HCT116 (cell line): ENCODE data around the gene SNAPC1. TPM values are rescaled to one million over a fixed set of nuclear protein-coding genes. Genes with fewer than 3 reads are reported as not detected.

Source experiments
- ATAC-seq: fragments of 200-7000 bp; cut with Tn5 transposase; 2 replicates; pipeline ENCODE4 v1.9.1; 2020; ENCODE audit warnings: mild to moderate bottlenecking, moderate library complexity
- BruUV-seq: library from RNA; stranded (reverse); fragments of 400-500 nt; replicated peaks from 2 replicates; lab custom pipeline; 2021; lab: Mats Ljungman, UMichigan
- CTCF ChIA-PET: fragments of 300-600 bp; sonication (Branson Sonifier 250); formaldehyde crosslinking; loops from one replicate; lab custom pipeline; 2021; ENCODE audit warnings: antibody characterized with exemption; lab: Charles Lee
- POLR2A ChIA-PET: fragments of 300-600, 350-600 bp; sonication (Branson Sonifier 250); formaldehyde crosslinking; loops from one replicate; lab custom pipeline; 2021; ENCODE audit warnings: antibody characterized with exemption; lab: Charles Lee
- RAD21 ChIA-PET, 2 experiments: fragments of 300-600 bp; sonication (Branson Sonifier 250); formaldehyde crosslinking; loops; one replicate each; lab custom pipeline; 2023; ENCODE audit warnings: low total read pairs in 2 of 2; ENCODE audit not compliant: uncharacterized antibody in 2 of 2, unreplicated experiment in 2 of 2, low non-redundant PET in 1 of 2; lab: Charles Lee
- DNase-seq: peaks from one replicate; pipeline ENCODE4 v3.0.0-alpha.2; 2010; ENCODE audit warnings: low read depth, low spot score
- H2AFZ ChIP-seq: fragments of 200-600 bp; shearing (Covaris generic), sonication (generic); 2 replicates; pipeline ENCODE4 v1.6.1; 2017; ENCODE audit warnings: low read depth, mixed run types, mixed read lengths, antibody characterized with exemption, low read length; ENCODE audit not compliant: poor library complexity, severe bottlenecking
- H3K27ac ChIP-seq: 2 replicates; pipeline ENCODE4 v1.5.1; 2012; ENCODE audit warnings: low read depth, low read length
- H3K27me3 ChIP-seq: fragments of 200-600 bp; sonication (generic); 2 replicates; pipeline ENCODE4 v1.6.1; 2016; ENCODE audit warnings: mixed run types, low read length, mixed read lengths; ENCODE audit not compliant: insufficient read depth
- H3K36me3 ChIP-seq, 2 experiments: fragments of 200-500 bp in 1 of 2; fragments of 200-600 bp in 1 of 2; sonication (Bioruptor generic) in 1 of 2; sonication (generic) in 1 of 2; 2 replicates each; pipeline versions ENCODE4 v1.5.1 to v1.6.1; 2014 to 2016; ENCODE audit warnings: low read length in 2 of 2, inconsistent platforms in 1 of 2, mixed read lengths in 1 of 2, mixed run types in 1 of 2; ENCODE audit not compliant: insufficient read depth in 2 of 2, control insufficient read depth in 1 of 2
- H3K4me1 ChIP-seq, 2 experiments: fragments of 200-600 bp in 1 of 2; sonication (generic) in 1 of 2; 2 replicates each; pipeline versions ENCODE4 v1.5.1 to v1.6.1; 2012 to 2017; ENCODE audit warnings: low read length in 2 of 2, inconsistent platforms in 1 of 2, mild to moderate bottlenecking in 1 of 2, mixed read lengths in 1 of 2, mixed run types in 1 of 2, moderate library complexity in 1 of 2; ENCODE audit not compliant: insufficient read depth in 2 of 2, control insufficient read depth in 1 of 2
- H3K4me2 ChIP-seq: fragments of 200-600 bp; sonication (generic); 2 replicates; pipeline ENCODE4 v1.6.1; 2017; ENCODE audit warnings: mixed run types, low read length, mixed read lengths
- H3K4me3 ChIP-seq, 2 experiments: fragments of 200-600 bp in 1 of 2; sonication (generic) in 1 of 2; replicated peaks in 1 of 2; 2 replicates each; pipeline ENCODE4 v1.5.1; 2011 to 2016; ENCODE audit warnings: low read length in 2 of 2, control low read depth in 1 of 2, low read depth in 1 of 2, mild to moderate bottlenecking in 1 of 2, mixed read lengths in 1 of 2, mixed run types in 1 of 2
- H3K79me2 ChIP-seq: fragments of 200-600 bp; sonication (generic); 2 replicates; pipeline ENCODE4 v1.6.1; 2017; ENCODE audit warnings: mild to moderate bottlenecking, mixed run types, low read length, moderate library complexity, mixed read lengths; ENCODE audit not compliant: insufficient read depth
- H3K9ac ChIP-seq: fragments of 200-600 bp; sonication (generic); 2 replicates; pipeline ENCODE4 v1.6.1; 2016; ENCODE audit warnings: low read length, mixed read lengths
- H3K9me2 ChIP-seq: fragments of 200-600 bp; sonication (generic), shearing (Covaris generic); 2 replicates; pipeline ENCODE4 v1.6.1; 2017; ENCODE audit warnings: mixed run types, mild to moderate bottlenecking, moderate library complexity; ENCODE audit not compliant: insufficient read depth
- H3K9me3 ChIP-seq, 2 experiments: fragments of 200-500 bp in 1 of 2; fragments of 200-600 bp in 1 of 2; sonication (Bioruptor generic) in 1 of 2; sonication (generic) in 1 of 2; 2 replicates each; pipeline ENCODE4 v1.6.1; 2014 to 2017; ENCODE audit warnings: low read length in 2 of 2, mixed read lengths in 2 of 2, inconsistent platforms in 1 of 2, low read depth in 1 of 2, mild to moderate bottlenecking in 1 of 2, mixed run types in 1 of 2, moderate library complexity in 1 of 2; ENCODE audit not compliant: control insufficient read depth in 1 of 2, insufficient read depth in 1 of 2
- H4K20me1 ChIP-seq: fragments of 200-600 bp; sonication (generic), shearing (Covaris generic); 2 replicates; pipeline ENCODE4 v1.6.1; 2017; ENCODE audit warnings: mixed run types, mild to moderate bottlenecking, moderate library complexity; ENCODE audit not compliant: insufficient read depth
- CEBPB ChIP-seq: IDR thresholded peaks from 2 replicates; pipeline ENCODE4 v1.6.1; 2012; ENCODE audit warnings: low read depth
- RAD21 ChIP-seq: IDR thresholded peaks from 2 replicates; pipeline ENCODE4 v1.6.1; 2012; ENCODE audit warnings: low read depth, mild to moderate bottlenecking
- SIN3A ChIP-seq: IDR thresholded peaks from 2 replicates; pipeline ENCODE4 v1.6.1; 2012; ENCODE audit warnings: low read depth
- YY1 ChIP-seq: IDR thresholded peaks from 2 replicates; pipeline ENCODE4 v1.6.1; 2011; ENCODE audit warnings: low read length, low read depth, moderate library complexity, mild to moderate bottlenecking; ENCODE audit not compliant: insufficient replicate concordance; ENCODE audit errors: extremely low read depth
- intact Hi-C: fragments of 100-400 bp; cut with micrococcal nuclease; formaldehyde crosslinking; loops from 2 replicates; pipeline ENCODE4 v1.10.0; 2022
- total RNA-seq: library from RNA; stranded (reverse); gene quantifications from one replicate; pipeline ENCODE4 v1.2.1, GENCODE V29; 2021; ENCODE audit not compliant: unreplicated experiment
- TF ChIP-seq, protein P1 (sequence below): IDR thresholded peaks from 2 replicates; pipeline ENCODE4 v1.6.1; 2011; ENCODE audit warnings: mild to moderate bottlenecking, low read length, moderate library complexity; ENCODE audit not compliant: insufficient replicate concordance; ENCODE audit errors: extremely low read depth

The SNAPC1 gene
- total RNA-seq, 1 experiment from 2014 or later, result 8.2 TPM

DNA sequence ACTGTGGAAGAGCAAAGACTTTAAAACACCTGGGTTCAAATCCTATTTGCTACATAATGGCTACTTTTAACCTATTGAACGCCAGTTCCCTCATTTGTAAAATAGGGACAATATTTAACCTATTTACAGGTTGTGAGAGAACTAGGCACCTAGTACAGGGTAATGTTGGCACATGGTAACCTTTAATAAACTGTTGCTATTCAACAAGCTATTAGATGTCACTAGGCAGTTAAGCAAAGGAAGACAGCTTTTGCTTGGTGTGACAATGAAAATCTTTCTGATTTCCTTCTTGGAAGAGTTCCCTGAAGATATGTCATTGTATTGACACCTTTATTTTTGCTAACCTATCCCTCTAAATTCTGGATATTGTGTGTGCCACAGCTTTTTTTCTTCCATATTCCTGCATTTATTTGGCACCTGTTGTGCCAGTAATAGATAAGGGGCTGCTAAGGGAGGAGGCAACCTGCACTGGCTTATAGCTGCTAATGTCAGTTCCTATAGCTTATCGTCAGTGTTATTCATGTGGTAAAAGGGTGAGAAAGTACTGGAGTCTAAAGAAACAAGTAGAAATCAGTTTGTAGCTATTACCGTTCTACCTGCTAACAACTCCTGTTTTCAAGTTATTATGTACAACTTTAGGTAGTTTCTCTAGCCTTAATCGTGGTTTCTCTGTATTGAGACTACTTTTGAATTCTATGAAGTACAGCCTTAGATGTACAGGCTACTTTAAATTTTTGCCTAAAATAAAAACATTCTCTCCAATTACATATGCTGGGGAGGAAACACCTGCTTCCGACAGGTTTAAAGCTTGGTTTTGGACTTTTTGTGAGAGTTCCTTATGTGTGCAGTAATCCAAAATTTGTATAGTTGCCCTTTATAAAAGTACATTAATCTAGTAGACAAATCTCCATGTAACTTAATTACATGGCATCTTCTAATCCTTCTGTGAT, 42.6 kb upstream of the SNAPC1 start:
- ChIA-PET CTCF (interaction anchor here (0.8 to 0.9 kb wide), 2 partner anchors 118 to 244 kb away, joined by 3 read pairs; no protein-coding TSS in a partner anchor), RAD21 (no interaction called here), POLR2A (interaction anchor here (0.6 to 0.8 kb wide), 2 partner anchors 152 to 218 kb away, joined by 3 read pairs; no protein-coding TSS in a partner anchor)
- no peaks in the 10 kb centered on the region for H3K9me2 ChIP-seq
- no TSS peak for BruUV-seq
- H4K20me1 ChIP-seq, result peaks cover 6% of the 10 kb centered on the region
- no peak overlapping the region for H3K27ac ChIP-seq
- no peak overlapping the region for H3K9ac ChIP-seq
- no peak overlapping the region for H2AFZ ChIP-seq
- no peak for DNase-seq
- H3K9me3 ChIP-seq, result no peaks in the 10 kb centered on the region
- intact Hi-C loops, result no loop called here
- H3K4me1 ChIP-seq, result peaks cover 8 to 37% of the 10 kb centered on the region in 2 experiments
- peaks cover 12 to 15% of the 10 kb centered on the region in 2 experiments; a peak in 3 of 4 replicates for H3K36me3 ChIP-seq
- H3K79me2 ChIP-seq, result peaks cover 90% of the 10 kb centered on the region
- H3K27me3 ChIP-seq, result no peaks in the 10 kb centered on the region
- peak overlapping the region; percentile 26; the same call in 1 of the 2 replicates for H3K4me2 ChIP-seq
- TF ChIP-seq, protein P1, sequence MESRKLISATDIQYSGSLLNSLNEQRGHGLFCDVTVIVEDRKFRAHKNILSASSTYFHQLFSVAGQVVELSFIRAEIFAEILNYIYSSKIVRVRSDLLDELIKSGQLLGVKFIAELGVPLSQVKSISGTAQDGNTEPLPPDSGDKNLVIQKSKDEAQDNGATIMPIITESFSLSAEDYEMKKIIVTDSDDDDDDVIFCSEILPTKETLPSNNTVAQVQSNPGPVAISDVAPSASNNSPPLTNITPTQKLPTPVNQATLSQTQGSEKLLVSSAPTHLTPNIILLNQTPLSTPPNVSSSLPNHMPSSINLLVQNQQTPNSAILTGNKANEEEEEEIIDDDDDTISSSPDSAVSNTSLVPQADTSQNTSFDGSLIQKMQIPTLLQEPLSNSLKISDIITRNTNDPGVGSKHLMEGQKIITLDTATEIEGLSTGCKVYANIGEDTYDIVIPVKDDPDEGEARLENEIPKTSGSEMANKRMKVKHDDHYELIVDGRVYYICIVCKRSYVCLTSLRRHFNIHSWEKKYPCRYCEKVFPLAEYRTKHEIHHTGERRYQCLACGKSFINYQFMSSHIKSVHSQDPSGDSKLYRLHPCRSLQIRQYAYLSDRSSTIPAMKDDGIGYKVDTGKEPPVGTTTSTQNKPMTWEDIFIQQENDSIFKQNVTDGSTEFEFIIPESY, result no peak
- TF ChIP-seq CEBPB, result no peak
- TF ChIP-seq, all 23 proteins: peak for 0
- ATAC-seq, result no peak
- H3K4me3 ChIP-seq, result no peak overlapping the region

DNA sequence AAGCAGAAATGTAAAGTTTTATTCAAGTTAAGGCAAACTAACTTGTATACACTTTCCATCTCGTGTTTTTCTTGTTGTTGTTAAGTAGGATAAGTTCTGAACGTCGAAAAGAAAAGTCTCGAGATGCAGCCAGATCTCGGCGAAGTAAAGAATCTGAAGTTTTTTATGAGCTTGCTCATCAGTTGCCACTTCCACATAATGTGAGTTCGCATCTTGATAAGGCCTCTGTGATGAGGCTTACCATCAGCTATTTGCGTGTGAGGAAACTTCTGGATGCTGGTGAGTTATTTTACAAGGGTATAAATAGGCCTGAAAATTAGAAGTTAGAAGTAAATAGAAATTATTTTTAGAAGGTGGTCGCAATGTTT, 41.9 kb upstream of the SNAPC1 start:
- peaks cover 89% of the 10 kb centered on the region for H3K79me2 ChIP-seq
- no peak overlapping the region for H3K27ac ChIP-seq
- RAD21 ChIA-PET, result no interaction called here
- POLR2A ChIA-PET, result interaction anchor here (0.8 to 1.3 kb wide), 2 partner anchors 25 to 153 kb away, joined by 3 read pairs; partner anchors contain the start of gene HIF1A
- H3K27me3 ChIP-seq, result no peaks in the 10 kb centered on the region
- H3K4me1 ChIP-seq, result peaks cover 8 to 37% of the 10 kb centered on the region in 2 experiments
- CTCF ChIA-PET, result interaction anchor here (0.9 kb wide), 1 partner anchor 118 kb away, joined by 3 read pairs; no protein-coding TSS in a partner anchor
- no TSS peak for BruUV-seq
- DNase-seq (no peak), ATAC-seq (no peak)
- no peaks in the 10 kb centered on the region for H3K9me3 ChIP-seq
- H3K4me3 ChIP-seq, result no peak overlapping the region; a peak in 1 of 4 replicates
- no peaks in the 10 kb centered on the region for H3K9me2 ChIP-seq
- intact Hi-C loops, result no loop called here
- no peak overlapping the region for H3K9ac ChIP-seq
- no peak overlapping the region for H2AFZ ChIP-seq
- H3K4me2 ChIP-seq, result peak overlapping the region; percentile 26
- TF ChIP-seq YY1, result no peak
- TF ChIP-seq RAD21, result no peak
- TF ChIP-seq SIN3A, result no peak
- peaks cover 6% of the 10 kb centered on the region for H4K20me1 ChIP-seq
- peaks cover 12 to 17% of the 10 kb centered on the region in 2 experiments; a peak in 3 of 4 replicates for H3K36me3 ChIP-seq
